Measurements from ENCODE around the gene TMEM38A. TPM values are rescaled to one million over a fixed set of nuclear protein-coding genes. Genes with fewer than 3 reads are reported as not detected.
"Not testable (repeated sequence)": the region's sequence is repeated elsewhere in the genome, so short reads cannot be mapped to it uniquely, and the experiment has no call there.

TMEM38A gene
- polyA plus RNA-seq, 1 donor, result 127 TPM

- no peak for DNase-seq (ENCODE audit: low read depth)
Measured at GRCh38 chr19:16637535-16637934, 23.4 kb upstream of the TMEM38A start.

GRCh38 chr19:16638666-16639065 lies 22.3 kb upstream of the TMEM38A start:
- DNase-seq (ENCODE audit: low read depth), result no peak

- DNase-seq (ENCODE audit: low read depth), result no peak
Measured at GRCh38 chr19:16640951-16641350, 20.0 kb upstream of the TMEM38A start.

- DNase-seq (ENCODE audit: low read depth), result no peak
Measured at GRCh38 chr19:16641695-16642094, 19.2 kb upstream of the TMEM38A start.

GRCh38 chr19:16645140-16645539 lies 15.8 kb upstream of the TMEM38A start:
- DNase-seq (ENCODE audit: low read depth), result no peak

- DNase-seq (ENCODE audit: low read depth), result no peak
Measured at GRCh38 chr19:16649734-16650133, 11.2 kb upstream of the TMEM38A start.

- no peak for DNase-seq (ENCODE audit: low read depth)
Measured at GRCh38 chr19:16650821-16651220, 10.1 kb upstream of the TMEM38A start.

GRCh38 chr19:16651421-16652188 lies 9.3 kb upstream of the TMEM38A start:
- DNase-seq (ENCODE audit: low read depth), result not testable (repeated sequence)

- no peak for DNase-seq (ENCODE audit: low read depth)
Measured at GRCh38 chr19:16652854-16653253, 8.1 kb upstream of the TMEM38A start.

- DNase-seq (ENCODE audit: low read depth), result no peak
Measured at GRCh38 chr19:16654140-16654539, 6.8 kb upstream of the TMEM38A start.

- no peak for DNase-seq (ENCODE audit: low read depth)
Measured at GRCh38 chr19:16654627-16655026, 6.3 kb upstream of the TMEM38A start.

- DNase-seq (ENCODE audit: low read depth), result no peak
Measured at GRCh38 chr19:16655727-16656126, 5.2 kb upstream of the TMEM38A start.

GRCh38 chr19:16657384-16657783 lies 3.6 kb upstream of the TMEM38A start:
- DNase-seq (ENCODE audit: low read depth), result no peak

- DNase-seq (ENCODE audit: low read depth), result no peak
Measured at GRCh38 chr19:16659464-16659831, 1.5 kb upstream of the TMEM38A start.

GRCh38 chr19:16659832-16660708 lies 869 bp upstream of the TMEM38A start, which contains the start of gene SMIM7:
Gene SMIM7 (minus strand): TSS chr19:16660144. CDS start chr19:16660110, 34 bp downstream.
- peak; percentile 96 for DNase-seq (ENCODE audit: low read depth)

GRCh38 chr19:16661480-16662034 lies 618 bp downstream of the TMEM38A start:
- no peak for DNase-seq (ENCODE audit: low read depth)

GRCh38 chr19:16668176-16668575 lies 7.2 kb downstream of the TMEM38A start:
- no peak for DNase-seq (ENCODE audit: low read depth)

- not testable (repeated sequence) for DNase-seq (ENCODE audit: low read depth)
Measured at GRCh38 chr19:16668702-16669101, 7.8 kb downstream of the TMEM38A start.

- DNase-seq (ENCODE audit: low read depth), result no peak
Measured at GRCh38 chr19:16670291-16670690, 9.4 kb downstream of the TMEM38A start.

- DNase-seq (ENCODE audit: low read depth), result no peak
Measured at GRCh38 chr19:16671652-16672274, 10.8 kb downstream of the TMEM38A start.

GRCh38 chr19:16673231-16673630 lies 12.3 kb downstream of the TMEM38A start:
- no peak for DNase-seq (ENCODE audit: low read depth)

GRCh38 chr19:16673839-16674238 lies 12.9 kb downstream of the TMEM38A start:
- DNase-seq (ENCODE audit: low read depth), result not testable (repeated sequence)
